Measurements from ENCODE around the gene RGS14.
"Not testable (repeated sequence)": the region's sequence is repeated elsewhere in the genome, so short reads cannot be mapped to it uniquely, and the experiment has no call there.

RGS14 gene

GRCh38 chr5:177409043-177409801 lies 51.5 kb downstream of the RGS14 start, which contains the start of gene F12:
Gene F12, minus strand, starts transcription at chr5:177409564. Its CDS starts 37 bp downstream, at chr5:177409527.
- no peak for DNase-seq

DNA sequence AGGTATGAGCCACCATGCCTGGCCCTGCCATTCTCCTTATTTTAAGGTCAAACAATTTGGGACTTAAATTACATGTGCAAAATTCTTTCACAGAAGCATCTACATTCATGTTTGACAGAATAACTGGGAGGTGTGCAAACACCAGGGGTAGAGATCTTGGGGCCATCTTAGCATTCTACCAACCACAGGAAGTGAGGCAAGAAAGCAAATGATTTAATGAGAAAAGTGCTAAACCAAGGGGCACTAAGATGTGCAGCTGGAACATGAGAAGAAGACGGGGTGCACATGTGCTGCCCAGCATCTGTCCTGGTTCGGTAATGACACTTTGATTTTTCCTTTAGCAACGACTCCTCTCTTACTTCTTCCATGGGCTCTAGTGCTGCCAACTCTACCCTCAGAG lies 52.9 kb downstream of the RGS14 start:
- no peak for DNase-seq

DNA sequence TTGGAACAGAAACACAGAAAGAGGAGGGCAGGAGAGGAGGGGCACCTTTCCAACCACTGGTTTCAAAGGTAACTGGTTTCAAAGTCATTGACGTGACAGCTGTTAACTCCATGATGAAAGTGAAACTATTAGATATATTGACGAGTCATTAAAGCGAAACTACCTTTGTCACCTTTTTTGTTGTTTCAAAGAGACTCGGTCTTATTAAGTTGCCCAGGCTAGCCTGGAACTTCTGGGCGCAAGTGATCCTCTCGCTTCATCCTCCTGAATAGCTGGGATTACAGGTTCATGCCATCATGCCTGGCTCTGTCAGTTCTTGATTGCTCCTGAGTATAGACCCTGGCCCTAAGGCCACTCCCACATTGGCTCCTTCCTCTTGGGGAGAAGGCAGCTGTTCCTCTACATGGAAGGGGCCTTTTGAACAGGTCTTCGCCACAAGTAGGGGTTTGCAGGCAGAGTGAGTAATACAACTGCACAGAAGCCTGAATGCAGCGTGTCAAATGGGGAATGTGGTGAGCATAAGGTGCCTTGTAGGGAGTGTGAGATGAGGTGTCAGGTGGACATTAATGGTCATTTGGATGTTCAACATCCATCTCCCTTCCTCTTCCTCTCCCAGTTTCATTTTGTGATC lies 55.0 kb downstream of the RGS14 start:
- DNase-seq = no peak

DNA sequence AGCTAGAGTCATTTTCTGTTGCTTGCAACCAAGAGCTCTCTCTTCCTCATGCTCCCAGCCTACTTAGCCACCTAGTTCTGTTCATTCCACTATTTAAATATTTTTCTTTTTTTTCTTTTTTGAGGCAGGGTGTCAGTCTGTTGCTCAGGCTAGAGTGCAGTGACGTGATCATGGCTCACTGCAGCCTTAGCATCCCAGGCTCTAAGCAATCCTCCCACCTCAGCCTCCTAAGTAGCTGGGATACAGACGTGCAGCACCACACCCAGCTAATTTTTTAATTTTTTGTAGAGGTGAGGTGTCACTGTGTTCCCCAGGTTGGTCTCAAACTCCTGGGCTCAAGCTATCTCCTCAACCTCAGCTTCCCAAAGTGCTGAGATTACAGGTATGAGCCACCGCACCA lies 56.8 kb downstream of the RGS14 start:
- no peak for DNase-seq

DNA sequence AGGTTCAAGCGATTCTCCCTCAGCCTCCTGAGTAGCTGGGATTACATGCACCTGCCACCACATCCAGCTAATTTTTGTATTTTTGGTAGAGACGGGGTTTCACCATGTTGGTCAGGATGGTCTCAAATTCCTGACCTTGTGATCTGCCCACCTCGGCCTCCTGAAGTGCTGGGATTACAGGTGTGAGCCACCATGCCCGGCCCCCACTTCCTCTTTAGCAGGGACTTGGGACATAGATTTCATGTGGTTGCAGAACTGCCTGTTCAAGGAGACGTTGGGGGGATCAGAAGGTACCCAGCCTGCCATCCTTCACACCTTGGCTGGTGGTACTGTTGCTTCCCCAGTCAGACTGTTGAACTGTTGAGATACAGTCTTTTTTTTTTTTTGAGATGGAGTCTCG lies 59.4 kb downstream of the RGS14 start:
- not testable (repeated sequence) for DNase-seq

DNA sequence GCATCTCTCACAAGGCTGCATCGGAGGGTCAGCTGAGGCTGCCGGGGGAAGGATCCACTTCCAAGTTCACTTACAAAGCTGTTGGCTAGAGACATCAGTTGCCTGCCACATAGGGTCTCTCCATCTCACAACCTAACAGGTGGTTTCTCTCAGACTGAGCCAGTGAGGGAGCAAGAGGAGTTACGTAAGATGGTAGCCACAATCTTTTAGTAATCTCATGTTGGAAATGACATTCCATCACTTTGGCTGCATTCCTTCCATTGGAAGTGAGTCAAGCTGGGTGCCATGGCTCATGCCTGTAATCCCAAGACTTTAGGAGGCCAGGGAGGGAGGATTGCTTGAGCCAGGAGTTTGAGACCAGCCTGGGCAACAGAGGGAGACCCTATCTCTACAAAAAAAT lies 61.3 kb downstream of the RGS14 start:
- no peak for DNase-seq

GRCh38 chr5:177420472-177420871 lies 62.7 kb downstream of the RGS14 start:
- not testable (repeated sequence) for DNase-seq

GRCh38 chr5:177421062-177421798 lies 63.5 kb downstream of the RGS14 start:
- no peak for DNase-seq

Measured in GDM1 (cell line).